Neural cell (in vitro differentiated cells): ENCODE measurements around the gene LPIN1. TPM values are rescaled to one million over a fixed set of nuclear protein-coding genes. Genes with fewer than 3 reads are reported as not detected.

ENCODE experiments used
- H2AFZ ChIP-seq: fragments of 200-600, 300-800 bp; sonication (generic), shearing (Covaris generic); 2 replicates; pipeline ENCODE4 v1.6.0; 2014; ENCODE audit warnings: low read depth, mild to moderate bottlenecking, antibody characterized with exemption, low read length, moderate library complexity
- H3F3A ChIP-seq: fragments of 200-600 bp; shearing (Covaris generic); 2 replicates; pipeline ENCODE4 v1.6.1; 2016; ENCODE audit warnings: mild to moderate bottlenecking, moderate library complexity, mixed read lengths, antibody characterized with exemption, low read length; ENCODE audit not compliant: insufficient read depth, poor library complexity, severe bottlenecking
- H3K27ac ChIP-seq: fragments of 200-600, 300-800 bp; sonication (generic), shearing (Covaris generic); 2 replicates; pipeline ENCODE4 v1.5.1; 2014; ENCODE audit warnings: mild to moderate bottlenecking, low read length, moderate library complexity
- H3K27me3 ChIP-seq: fragments of 300-800, 200-600 bp; sonication (generic), shearing (Covaris generic); 2 replicates; pipeline ENCODE4 v1.6.0; 2014; ENCODE audit warnings: mild to moderate bottlenecking, low read depth, low read length, moderate library complexity; ENCODE audit not compliant: insufficient read depth
- H3K36me3 ChIP-seq: fragments of 300-800, 200-600 bp; sonication (generic), shearing (Covaris generic); 2 replicates; pipeline ENCODE4 v1.5.1; 2014; ENCODE audit warnings: mild to moderate bottlenecking, antibody characterized with exemption, low read length, moderate library complexity; ENCODE audit not compliant: insufficient read depth
- H3K4me2 ChIP-seq: fragments of 300-800, 200-600 bp; sonication (generic), shearing (Covaris generic); 2 replicates; pipeline ENCODE4 v1.6.0; 2014; ENCODE audit warnings: mild to moderate bottlenecking, low read length
- H3K4me3 ChIP-seq: fragments of 300-800, 200-600 bp; sonication (generic), shearing (Covaris generic); 2 replicates; pipeline ENCODE4 v1.5.1; 2014; ENCODE audit warnings: mild to moderate bottlenecking, low read length, moderate library complexity
- H3K79me2 ChIP-seq: fragments of 200-600 bp; shearing (Covaris generic); replicated peaks from 2 replicates; pipeline ENCODE4 v1.6.0; 2014; ENCODE audit warnings: mild to moderate bottlenecking, low read length, moderate library complexity; ENCODE audit not compliant: insufficient read depth
- H3K9ac ChIP-seq: fragments of 300-800, 200-600 bp; sonication (generic), shearing (Covaris generic); 2 replicates; pipeline ENCODE4 v1.6.1; 2016; ENCODE audit warnings: mild to moderate bottlenecking, low read length, mixed read lengths
- H3K9me2 ChIP-seq: fragments of 200-600 bp; shearing (Covaris generic); 2 replicates; pipeline ENCODE4 v1.6.1; 2016; ENCODE audit warnings: mild to moderate bottlenecking, low read length, mixed read lengths; ENCODE audit not compliant: insufficient read depth
- H3K9me3 ChIP-seq: fragments of 200-600, 300-800 bp; sonication (generic), shearing (Covaris generic); 2 replicates; pipeline ENCODE4 v1.6.1; 2016; ENCODE audit warnings: mild to moderate bottlenecking, mixed run types, low read length, moderate library complexity, mixed read lengths
- H4K20me1 ChIP-seq: fragments of 200-600 bp; shearing (Covaris generic); 2 replicates; pipeline ENCODE4 v1.6.1; 2016; ENCODE audit warnings: mild to moderate bottlenecking, mixed run types; ENCODE audit not compliant: insufficient read depth
- EP300 ChIP-seq: fragments of 450-650 bp; conservative IDR thresholded peaks from 2 replicates; pipeline ENCODE4 v1.6.1; 2014; ENCODE audit warnings: antibody characterized with exemption, mild to moderate bottlenecking, moderate library complexity; ENCODE audit not compliant: poor library complexity, severe bottlenecking
- EZH2 ChIP-seq: fragments of 200-600, 300-800 bp; shearing (Covaris generic), sonication (generic); IDR thresholded peaks from 2 replicates; pipeline ENCODE4 v1.6.1; 2014; ENCODE audit warnings: antibody characterized with exemption, low read length, borderline replicate concordance, mild to moderate bottlenecking; ENCODE audit not compliant: insufficient read depth, poor library complexity, severe bottlenecking
- MXI1 ChIP-seq: fragments of 450-650 bp; conservative IDR thresholded peaks from 2 replicates; pipeline ENCODE4 v1.6.1; 2014; ENCODE audit warnings: antibody characterized with exemption, mild to moderate bottlenecking; ENCODE audit not compliant: poor library complexity, severe bottlenecking
- POLR2AphosphoS5 ChIP-seq: IDR thresholded peaks from 2 replicates; pipeline ENCODE4 v1.6.1; 2012
- RAD21 ChIP-seq: fragments of 450-650 bp; conservative IDR thresholded peaks from 2 replicates; pipeline ENCODE4 v1.6.1; 2014; ENCODE audit warnings: antibody characterized with exemption, mild to moderate bottlenecking, moderate library complexity
- SMC3 ChIP-seq: fragments of 450-650 bp; conservative IDR thresholded peaks from 2 replicates; pipeline ENCODE4 v1.6.1; 2014; ENCODE audit warnings: antibody characterized with exemption, mild to moderate bottlenecking, moderate library complexity; ENCODE audit not compliant: poor library complexity
- TAF1 ChIP-seq: IDR thresholded peaks from 2 replicates; pipeline ENCODE4 v1.6.1; 2012; ENCODE audit warnings: low read depth
- polyA plus RNA-seq: library from polyadenylated mRNA; depleted of rRNA; stranded (reverse); fragments of >200 nt; gene quantifications from 2 replicates; pipeline ENCODE4 v1.2.3, GENCODE V29; 2014
- TF ChIP-seq, protein P1 (sequence below): fragments of 450-650 bp; IDR thresholded peaks from 2 replicates; pipeline ENCODE4 v1.5.1; 2014; ENCODE audit warnings: antibody characterized with exemption, mild to moderate bottlenecking, moderate library complexity; ENCODE audit not compliant: poor library complexity, severe bottlenecking
- TF ChIP-seq, protein P2 (sequence below): IDR thresholded peaks from 2 replicates; pipeline ENCODE4 v1.6.1; 2012; ENCODE audit warnings: borderline replicate concordance

Gene LPIN1
- polyA plus RNA-seq, 1 donor from 2014 or later: 47.5 TPM

- H3K27me3 ChIP-seq: no peaks in the 10 kb centered on the region
- no peaks in the 10 kb centered on the region for H3K79me2 ChIP-seq
- H3K4me2 ChIP-seq: no peak overlapping the region
- H3K27ac ChIP-seq: no peak overlapping the region
- H3K9me2 ChIP-seq: no peaks in the 10 kb centered on the region
- H4K20me1 ChIP-seq: no peaks in the 10 kb centered on the region
- H3K9ac ChIP-seq: no peak overlapping the region
- H3K36me3 ChIP-seq: no peaks in the 10 kb centered on the region
- TF ChIP-seq TAF1 (no peak), EP300 (no peak), SMC3 (no peak), RAD21 (no peak), POLR2AphosphoS5 (no peak), EZH2 (no peak), MXI1 (no peak)
- TF ChIP-seq, protein P1, sequence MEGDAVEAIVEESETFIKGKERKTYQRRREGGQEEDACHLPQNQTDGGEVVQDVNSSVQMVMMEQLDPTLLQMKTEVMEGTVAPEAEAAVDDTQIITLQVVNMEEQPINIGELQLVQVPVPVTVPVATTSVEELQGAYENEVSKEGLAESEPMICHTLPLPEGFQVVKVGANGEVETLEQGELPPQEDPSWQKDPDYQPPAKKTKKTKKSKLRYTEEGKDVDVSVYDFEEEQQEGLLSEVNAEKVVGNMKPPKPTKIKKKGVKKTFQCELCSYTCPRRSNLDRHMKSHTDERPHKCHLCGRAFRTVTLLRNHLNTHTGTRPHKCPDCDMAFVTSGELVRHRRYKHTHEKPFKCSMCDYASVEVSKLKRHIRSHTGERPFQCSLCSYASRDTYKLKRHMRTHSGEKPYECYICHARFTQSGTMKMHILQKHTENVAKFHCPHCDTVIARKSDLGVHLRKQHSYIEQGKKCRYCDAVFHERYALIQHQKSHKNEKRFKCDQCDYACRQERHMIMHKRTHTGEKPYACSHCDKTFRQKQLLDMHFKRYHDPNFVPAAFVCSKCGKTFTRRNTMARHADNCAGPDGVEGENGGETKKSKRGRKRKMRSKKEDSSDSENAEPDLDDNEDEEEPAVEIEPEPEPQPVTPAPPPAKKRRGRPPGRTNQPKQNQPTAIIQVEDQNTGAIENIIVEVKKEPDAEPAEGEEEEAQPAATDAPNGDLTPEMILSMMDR: no peak
- TF ChIP-seq, protein P2, sequence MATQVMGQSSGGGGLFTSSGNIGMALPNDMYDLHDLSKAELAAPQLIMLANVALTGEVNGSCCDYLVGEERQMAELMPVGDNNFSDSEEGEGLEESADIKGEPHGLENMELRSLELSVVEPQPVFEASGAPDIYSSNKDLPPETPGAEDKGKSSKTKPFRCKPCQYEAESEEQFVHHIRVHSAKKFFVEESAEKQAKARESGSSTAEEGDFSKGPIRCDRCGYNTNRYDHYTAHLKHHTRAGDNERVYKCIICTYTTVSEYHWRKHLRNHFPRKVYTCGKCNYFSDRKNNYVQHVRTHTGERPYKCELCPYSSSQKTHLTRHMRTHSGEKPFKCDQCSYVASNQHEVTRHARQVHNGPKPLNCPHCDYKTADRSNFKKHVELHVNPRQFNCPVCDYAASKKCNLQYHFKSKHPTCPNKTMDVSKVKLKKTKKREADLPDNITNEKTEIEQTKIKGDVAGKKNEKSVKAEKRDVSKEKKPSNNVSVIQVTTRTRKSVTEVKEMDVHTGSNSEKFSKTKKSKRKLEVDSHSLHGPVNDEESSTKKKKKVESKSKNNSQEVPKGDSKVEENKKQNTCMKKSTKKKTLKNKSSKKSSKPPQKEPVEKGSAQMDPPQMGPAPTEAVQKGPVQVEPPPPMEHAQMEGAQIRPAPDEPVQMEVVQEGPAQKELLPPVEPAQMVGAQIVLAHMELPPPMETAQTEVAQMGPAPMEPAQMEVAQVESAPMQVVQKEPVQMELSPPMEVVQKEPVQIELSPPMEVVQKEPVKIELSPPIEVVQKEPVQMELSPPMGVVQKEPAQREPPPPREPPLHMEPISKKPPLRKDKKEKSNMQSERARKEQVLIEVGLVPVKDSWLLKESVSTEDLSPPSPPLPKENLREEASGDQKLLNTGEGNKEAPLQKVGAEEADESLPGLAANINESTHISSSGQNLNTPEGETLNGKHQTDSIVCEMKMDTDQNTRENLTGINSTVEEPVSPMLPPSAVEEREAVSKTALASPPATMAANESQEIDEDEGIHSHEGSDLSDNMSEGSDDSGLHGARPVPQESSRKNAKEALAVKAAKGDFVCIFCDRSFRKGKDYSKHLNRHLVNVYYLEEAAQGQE: no peak
- H3K9me3 ChIP-seq: no peaks in the 10 kb centered on the region
- H3F3A ChIP-seq: no peaks in the 10 kb centered on the region
- H2AFZ ChIP-seq: no peak overlapping the region
- no peak overlapping the region for H3K4me3 ChIP-seq
Observed at GRCh38 chr2:11784280-11784679, 37.8 kb downstream of the LPIN1 start.

DNA sequence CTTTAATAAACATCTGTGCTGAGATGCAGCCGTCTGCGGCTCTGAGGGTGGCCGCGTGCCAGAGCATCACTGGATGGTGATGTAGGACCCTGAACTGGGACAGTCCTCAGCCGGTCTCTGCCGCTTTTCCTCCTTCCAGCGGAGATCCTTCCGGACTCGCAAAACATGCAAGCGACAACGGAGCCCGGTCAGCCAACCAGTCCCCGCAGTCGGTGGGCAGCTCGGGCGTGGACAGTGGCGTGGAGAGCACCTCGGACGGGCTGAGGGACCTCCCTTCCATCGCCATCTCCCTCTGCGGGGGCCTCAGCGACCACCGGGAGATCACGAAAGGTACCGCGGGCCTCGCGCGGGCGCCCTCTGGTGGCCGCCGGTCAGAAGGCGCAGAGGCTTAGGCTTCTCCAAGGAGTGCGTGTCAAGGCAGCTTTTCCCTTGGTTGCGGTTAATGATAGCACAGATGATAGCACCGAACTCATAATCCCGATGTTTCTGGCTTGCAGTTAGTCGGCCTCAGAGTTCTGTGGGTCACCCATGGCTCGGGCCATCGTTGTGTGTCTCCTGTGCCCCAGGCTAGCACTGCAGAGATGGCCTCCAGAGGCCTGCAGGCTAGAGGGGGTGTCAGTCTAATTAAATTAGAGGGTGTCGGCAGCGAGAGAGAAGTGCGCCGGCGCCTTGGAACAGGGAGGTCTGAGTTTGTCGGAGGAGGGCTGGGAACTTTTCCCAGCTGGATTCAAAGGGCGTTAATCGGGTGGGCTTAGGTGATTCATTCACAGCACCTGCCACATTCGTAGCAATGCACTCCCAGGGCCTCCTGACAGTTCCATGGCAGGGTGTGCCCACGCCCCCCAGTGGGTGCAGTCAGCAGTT, 38.5 kb downstream of the LPIN1 start:
- Histone ChIP-seq H3K4me2 (no peak overlapping the region), H3K9ac (no peak overlapping the region), H3K9me3 (no peaks in the 10 kb centered on the region), H2AFZ (no peak overlapping the region), H3F3A (no peaks in the 10 kb centered on the region), H3K9me2 (no peaks in the 10 kb centered on the region), H3K27ac (no peak overlapping the region), H3K79me2 (no peaks in the 10 kb centered on the region), H3K36me3 (no peaks in the 10 kb centered on the region), H4K20me1 (no peaks in the 10 kb centered on the region), H3K27me3 (no peaks in the 10 kb centered on the region), H3K4me3 (no peak overlapping the region)
- TF ChIP-seq, protein P1: peak; percentile 82
- TF ChIP-seq, protein P2: no peak
- no peak for TF ChIP-seq POLR2AphosphoS5
- TF ChIP-seq TAF1: no peak
- TF ChIP-seq MXI1: no peak
- no peak for TF ChIP-seq EP300
- TF ChIP-seq SMC3: peak; percentile 80
- peak; percentile 64 for TF ChIP-seq RAD21
- TF ChIP-seq EZH2: no peak
